K562 (cell line): ENCODE measurements around the gene SRGN. TPM values are rescaled to one million over a fixed set of nuclear protein-coding genes. Genes with fewer than 3 reads are reported as not detected.

Source experiments
- ATAC-seq: fragments of 200-7000 bp; cut with Tn5 transposase; 3 replicates; pipeline ENCODE4 v1.9.1; 2020; ENCODE audit warnings: moderate library complexity
- BruUV-seq: library from RNA; stranded (reverse); fragments of 400-500 nt; replicated peaks from 2 replicates; lab custom pipeline; 2021; lab: Mats Ljungman, UMichigan
- CTCF ChIA-PET: fragments of 300-600 bp; formaldehyde crosslinking; extraction: SDS; loops from one replicate; lab custom pipeline; 2021; ENCODE audit warnings: low intra/inter-chr PET ratio; lab: Yijun Ruan, JAX
- POLR2A ChIA-PET: fragments of 300-600, 350-650 bp; sonication (Branson Sonifier 250); formaldehyde crosslinking; extraction: SDS; loops from one replicate; lab custom pipeline; 2021; ENCODE audit warnings: antibody characterized with exemption, inconsistent platforms; lab: Yijun Ruan, JAX
- DNase-seq, 4 experiments: peaks; one replicate each; pipeline versions ENCODE4 v3.0.0 to v3.0.0-alpha.2; 2011 to 2018; ENCODE audit warnings: low spot score in 3 of 4, mixed read lengths in 3 of 4; ENCODE audit errors: extremely low read depth in 1 of 4
- FAIRE-seq: peaks from 2 replicates; lab custom pipeline; 2011; peaks lifted over from hg19 to GRCh38; lab: Jason Lieb, UNC
- H2AFZ ChIP-seq: 2 replicates; pipeline ENCODE4 v1.6.0; 2011; ENCODE audit warnings: low read depth, low read length, control low read depth, inconsistent platforms
- H3K27ac ChIP-seq: fragments of 200-600 bp; 3 replicates; pipeline ENCODE4 v1.8.0; 2011; ENCODE audit warnings: low read depth, mild to moderate bottlenecking, control low read depth, inconsistent platforms, low read length, moderate library complexity, mixed read lengths; ENCODE audit errors: extremely low read depth
- H3K27me3 ChIP-seq, 2 experiments: fragments of 300-600 bp in 1 of 2; 2 replicates in 1 of 2; 3 replicates in 1 of 2; pipeline versions ENCODE4 v1.6.0 to v1.8.0; 2011; ENCODE audit warnings: inconsistent platforms in 2 of 2, low read length in 2 of 2, mild to moderate bottlenecking in 1 of 2, mixed read lengths in 1 of 2, moderate library complexity in 1 of 2; ENCODE audit not compliant: control insufficient read depth in 2 of 2, insufficient read depth in 2 of 2
- H3K36me3 ChIP-seq: fragments of 300-600 bp; 3 replicates; pipeline ENCODE4 v1.8.0; 2011; ENCODE audit warnings: mild to moderate bottlenecking, low read length, inconsistent platforms; ENCODE audit not compliant: control insufficient read depth, insufficient read depth
- H3K4me1 ChIP-seq, 2 experiments: fragments of 200-600 bp in 1 of 2; replicated peaks in 1 of 2; 2 replicates in 1 of 2; 3 replicates in 1 of 2; pipeline versions ENCODE4 v1.5.1 to v1.8.0; 2011; ENCODE audit warnings: inconsistent platforms in 2 of 2, low read length in 2 of 2, mild to moderate bottlenecking in 1 of 2, mixed read lengths in 1 of 2, moderate library complexity in 1 of 2; ENCODE audit not compliant: control insufficient read depth in 2 of 2, insufficient read depth in 2 of 2
- H3K4me2 ChIP-seq: 2 replicates; pipeline ENCODE4 v1.6.1; 2011; ENCODE audit warnings: low read length, control low read depth, inconsistent platforms, mixed read lengths; ENCODE audit not compliant: insufficient read depth
- H3K4me3 ChIP-seq: fragments of 200-600 bp; sonication (generic), shearing (Covaris generic); 2 replicates; pipeline ENCODE4 v1.5.1; 2016; ENCODE audit warnings: control low read depth, inconsistent platforms
- H3K79me2 ChIP-seq: fragments of 200-600 bp; 3 replicates; pipeline ENCODE4 v1.8.0; 2011; ENCODE audit warnings: low read length, inconsistent platforms; ENCODE audit not compliant: control insufficient read depth, insufficient read depth
- H3K9ac ChIP-seq, 2 experiments: 2 replicates each; pipeline versions ENCODE4 v1.6.0 to v1.6.1; 2011; ENCODE audit warnings: low read depth in 2 of 2, low read length in 2 of 2, control low read depth in 1 of 2, inconsistent platforms in 1 of 2, mild to moderate bottlenecking in 1 of 2, mixed read lengths in 1 of 2; ENCODE audit not compliant: insufficient read depth in 1 of 2
- H3K9me1 ChIP-seq: one replicate; pipeline ENCODE4 v1.6.0; 2011; ENCODE audit warnings: inconsistent platforms, mild to moderate bottlenecking, low read length, moderate library complexity; ENCODE audit not compliant: control insufficient read depth, insufficient read depth
- H3K9me3 ChIP-seq: replicated peaks from 2 replicates; pipeline ENCODE4 v1.5.1; 2011; ENCODE audit warnings: low read depth, low read length, inconsistent platforms; ENCODE audit not compliant: control insufficient read depth, insufficient read depth
- H4K20me1 ChIP-seq: replicated peaks from 2 replicates; pipeline ENCODE4 v1.6.1; 2011; ENCODE audit warnings: low read length, inconsistent platforms, mixed read lengths; ENCODE audit not compliant: control insufficient read depth, insufficient read depth
- CHD7 ChIP-seq: fragments of 200-600 bp; sonication (generic); IDR thresholded peaks from one replicate; pipeline ENCODE4 v1.6.1; 2012; ENCODE audit warnings: mild to moderate bottlenecking, low read depth, low read length, inconsistent platforms
- HLTF ChIP-seq: fragments of 450-650 bp; IDR thresholded peaks from 2 replicates; pipeline ENCODE4 v1.6.1; 2016
- ID3 ChIP-seq, 2 experiments: fragments of 250-450 bp in 1 of 2; fragments of 450-650 bp in 1 of 2; sonication (Bioruptor Pico) in 1 of 2; IDR thresholded peaks; 2 replicates each; pipeline versions ENCODE4 v1.6.1 to v1.8.0; 2016 to 2021; ENCODE audit warnings: mild to moderate bottlenecking in 2 of 2, moderate library complexity in 2 of 2, missing compliant biosample characterization in 1 of 2, missing genetic modification characterization in 1 of 2
- MAFK ChIP-seq: IDR thresholded peaks from 2 replicates; pipeline ENCODE4 v1.6.1; 2011; ENCODE audit warnings: low read length, improper control_type of control experiment
- MXI1 ChIP-seq: IDR thresholded peaks from 2 replicates; pipeline ENCODE4 v1.6.1; 2011; ENCODE audit warnings: low read depth, mild to moderate bottlenecking, improper control_type of control experiment, low read length
- RFX1 ChIP-seq: fragments of 450-650 bp; IDR thresholded peaks from 2 replicates; pipeline ENCODE4 v1.6.1; 2016; ENCODE audit warnings: mild to moderate bottlenecking, moderate library complexity
- SFPQ ChIP-seq: fragments of 200-400 bp; formaldehyde crosslinking; IDR thresholded peaks from 2 replicates; pipeline ENCODE4 v1.6.1; 2017; ENCODE audit warnings: mild to moderate bottlenecking, low read depth, low read length, moderate library complexity
- WGBS: fragments of 100-300 bp; shearing (Covaris generic); methylation state at CpG from one replicate; pipeline ENCODE4 v1.1.6; 2016; ENCODE audit warnings: low coverage, mixed read lengths; ENCODE audit not compliant: insufficient coverage; ENCODE audit errors: missing lambda C conversion rate; 5-methylcytosine and 5-hydroxymethylcytosine counted together
- in situ Hi-C: fragments of 300-500 bp; cut with MboI; formaldehyde crosslinking; loops from 4 replicates; pipeline ENCODE4 v1.15.0; 2018; ENCODE audit warnings: inconsistent platforms, mixed read lengths
- intact Hi-C: fragments of 100-400 bp; cut with micrococcal nuclease; formaldehyde crosslinking; loops from 2 replicates; pipeline ENCODE4 v1.14.2; 2022
- polyA plus RNA-seq, 8 experiments: library from polyadenylated mRNA; depleted of rRNA in 4 of 8; stranded (reverse) in 5 of 8; unstranded in 3 of 8; fragments of >200 nt; fragmentation: Nextera tagmentation in 2 of 8; fragmentation: Illumina TruSeq in 1 of 8; extraction: Ambion mirVana in 2 of 8; extraction: Trizol in 1 of 8; gene quantifications; 2 replicates each; pipeline versions ENCODE4 v1.2.1 to v1.2.3, GENCODE V29; 2011 to 2014; ENCODE audit warnings: inconsistent platforms in 1 of 8, missing spikeins in 1 of 8
- total RNA-seq, 7 experiments: library from RNA; depleted of rRNA in 6 of 7; stranded (reverse); fragments of >200 nt in 6 of 7; fragmentation: Illumina TruSeq in 2 of 7; extraction: Trizol in 2 of 7; gene quantifications; 2 replicates each; pipeline versions ENCODE4 v1.2.1 to v1.2.3, GENCODE V29; 2011 to 2021; ENCODE audit warnings: low replicate concordance in 1 of 7

Gene SRGN
- total and polyA plus RNA-seq, 9 of the 15 experiments (the other 6 are each of a cell fraction or from before 2014, with no cell fraction given), result 136 to 304 (median 180) TPM

- no peaks in the 10 kb centered on the region for H3K27me3 ChIP-seq
- H3K4me1 ChIP-seq, result peaks cover 5 to 15% of the 10 kb centered on the region in 2 experiments; a peak in 4 of 5 replicates
- no peak for TF ChIP-seq RFX1
- TF ChIP-seq HLTF, result no peak
- no peak for TF ChIP-seq MXI1
- TF ChIP-seq ID3 (CRISPR knock-in tag; IDR thresholded peaks at IDR 0.05), result no peak
- no peak for TF ChIP-seq ID3 (tag; IDR thresholded peaks at IDR 0.05)
- no peak for TF ChIP-seq MAFK
- no peak for TF ChIP-seq SFPQ
- TF ChIP-seq CHD7, result no peak
Observed at GRCh38 chr10:69051710-69052487, 36.0 kb upstream of the SRGN start.

More at GRCh38 chr10:69051710-69052487, 36.0 kb upstream of the SRGN start:
- FAIRE-seq (no peak), ATAC-seq (no peak), DNase-seq (no peak)
- CTCF ChIA-PET, result no interaction called here
- WGBS, result 26% methylated on average over 10 of the region's 10 CpGs
- no peaks in the 10 kb centered on the region for H3K36me3 ChIP-seq
- in situ Hi-C loops (no loop called here), intact Hi-C loops (no loop called here)
- H3K9me3 ChIP-seq, result no peaks in the 10 kb centered on the region
- H3K4me2 ChIP-seq, result no peak overlapping the region
- H3K79me2 ChIP-seq, result no peaks in the 10 kb centered on the region
- H3K9me1 ChIP-seq, result no peaks in the 10 kb centered on the region
- peak overlapping the region; percentile 56; the same call in 1 of the 2 replicates for H2AFZ ChIP-seq
- no peak overlapping the region for H3K4me3 ChIP-seq
- POLR2A ChIA-PET, result interaction anchor here (0.6 to 1.1 kb wide), 5 partner anchors 12 to 49 kb away, joined by 3 to 4 read pairs (median 3); no protein-coding TSS in a partner anchor
- H3K9ac ChIP-seq, result no peak overlapping the region
- H4K20me1 ChIP-seq, result no peaks in the 10 kb centered on the region
- BruUV-seq, result no TSS peak
- no peak overlapping the region for H3K27ac ChIP-seq
